A375 (cell line): ENCODE measurements around the gene ZNF585A. TPM values are rescaled to one million over a fixed set of nuclear protein-coding genes. Genes with fewer than 3 reads are reported as not detected.

Experiments
- total RNA-seq: library from RNA; depleted of rRNA; stranded (reverse); fragments of >200 nt; shearing (Covaris generic); gene quantifications from 2 replicates; pipeline ENCODE4 v1.2.3, GENCODE V29; 2014; rRNA removed

Gene ZNF585A
- total RNA-seq: 7.4 and 8.4 TPM in 2 replicates

DNA sequence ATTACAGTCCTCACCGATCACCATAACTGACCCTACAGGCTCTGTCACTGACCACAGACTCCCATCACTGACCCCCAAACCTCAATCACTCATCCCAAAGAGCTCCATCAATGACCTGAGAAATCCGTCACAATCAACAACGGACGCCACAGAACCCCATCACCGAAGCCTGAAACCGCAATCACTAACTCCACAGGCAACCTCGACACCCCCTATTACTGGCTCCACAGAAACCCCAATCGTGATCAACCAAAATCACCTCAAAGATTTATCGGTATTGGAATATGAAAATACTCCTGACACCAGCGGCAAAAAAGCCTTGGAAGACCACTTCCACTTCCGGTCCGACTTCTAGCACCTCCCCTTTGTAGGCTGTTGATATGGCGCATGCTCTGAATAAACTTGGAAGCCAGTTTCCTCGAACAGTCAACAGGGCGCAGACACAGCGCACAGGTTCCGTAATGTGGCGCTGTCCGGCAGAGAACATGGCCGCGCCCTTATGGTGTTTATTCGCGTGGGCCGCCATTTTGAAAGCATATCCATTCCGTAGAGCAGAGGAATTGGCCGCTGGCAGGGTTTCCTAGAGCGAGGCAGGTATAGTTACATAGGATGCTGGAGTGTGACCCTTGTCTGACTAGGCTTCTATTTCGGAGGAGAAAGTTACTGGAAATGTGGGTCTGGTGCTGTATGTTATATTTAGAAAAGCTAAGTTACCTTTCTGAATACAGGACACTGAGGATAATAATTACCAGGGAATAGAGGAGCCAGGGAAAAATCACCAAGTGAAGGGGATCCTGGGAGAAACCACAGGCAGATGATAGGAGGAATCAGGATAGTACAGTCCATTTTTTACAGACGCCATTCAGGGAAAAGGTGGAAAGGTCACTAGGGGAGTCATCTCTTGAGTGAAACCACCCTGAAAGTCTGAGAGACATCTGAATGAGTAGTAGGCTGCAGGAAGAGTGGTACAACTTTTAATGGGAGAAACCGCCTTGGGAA, at the start of gene ZNF585A:
Gene ZNF585A (minus strand): TSS at position 328 of the 999 bp plus-strand sequence. CDS start 2,785 bp downstream, outside the sequence.

DNA sequence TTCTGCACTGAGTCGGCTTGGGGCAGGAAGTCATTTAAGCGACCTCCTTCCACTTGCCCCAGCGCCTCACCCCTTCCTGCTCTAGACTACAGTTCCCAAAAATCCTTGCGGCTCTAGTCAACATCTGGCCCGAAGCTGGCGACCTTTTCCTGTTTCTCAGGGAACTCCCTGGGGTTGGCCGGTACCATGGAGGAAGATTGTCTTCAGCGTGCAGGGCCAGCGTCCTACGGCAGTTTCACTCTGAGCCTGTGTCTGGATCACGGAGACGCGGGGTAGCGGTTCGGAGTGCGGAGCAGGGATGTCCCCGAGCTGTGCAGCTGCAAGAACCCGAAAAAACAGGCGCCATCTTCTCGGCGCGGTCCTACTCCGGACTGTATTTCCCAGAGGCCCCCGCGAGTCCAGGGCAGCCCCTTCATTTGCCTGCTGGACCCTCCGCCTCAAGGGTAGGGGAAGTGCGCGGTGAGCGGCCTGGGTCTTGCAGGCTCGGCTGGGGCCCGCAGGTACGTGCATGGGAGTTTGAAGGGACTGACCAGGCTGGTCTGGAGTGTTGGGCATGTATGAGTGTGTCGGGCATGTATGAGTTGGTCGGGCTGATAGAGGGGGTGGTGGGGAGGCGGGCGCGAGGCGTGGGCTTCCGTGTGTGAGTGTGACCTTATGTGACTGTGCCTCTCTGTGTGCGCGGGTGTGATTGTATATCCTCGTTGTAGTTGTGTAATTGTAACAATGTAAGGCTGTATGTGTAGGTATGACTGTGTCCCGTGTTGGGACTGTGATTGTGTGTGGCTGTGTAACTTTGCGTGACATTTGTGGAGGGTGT, 45.5 kb upstream of the ZNF585A start, which contains the start of gene ZNF383:
Gene ZNF383 (plus strand): TSS at position 440 of the 817 bp plus-strand sequence. CDS start 12,240 bp downstream, outside the sequence.

Other genes with a start within 250 kb of the ZNF585A start
- 3.8 and 4.4 TPM in 2 replicates for gene ZNF420, start 94.3 kb downstream of the ZNF585A start, total RNA-seq
- gene ZNF585B, start 37.8 kb upstream of the ZNF585A start, total RNA-seq: 9.4 and 10.2 TPM in 2 replicates
- gene ZNF383, start 45.5 kb upstream of the ZNF585A start, total RNA-seq: 5.9 and 7.4 TPM in 2 replicates
- gene ZNF527, start 198.4 kb upstream of the ZNF585A start, total RNA-seq: 2.1 and 4.8 TPM in 2 replicates